Stimulated activated naive CD4-positive, alpha-beta T cell (primary cell): ENCODE measurements around the gene SLC22A13.
"Not testable (repeated sequence)": the region's sequence is repeated elsewhere in the genome, so short reads cannot be mapped to it uniquely, and the experiment has no call there.

Source experiments
- DNase-seq, 6 experiments: peaks; one replicate each; lab custom pipeline; 2025; lab: John Stamatoyannopoulos, UW

SLC22A13 gene

DNA sequence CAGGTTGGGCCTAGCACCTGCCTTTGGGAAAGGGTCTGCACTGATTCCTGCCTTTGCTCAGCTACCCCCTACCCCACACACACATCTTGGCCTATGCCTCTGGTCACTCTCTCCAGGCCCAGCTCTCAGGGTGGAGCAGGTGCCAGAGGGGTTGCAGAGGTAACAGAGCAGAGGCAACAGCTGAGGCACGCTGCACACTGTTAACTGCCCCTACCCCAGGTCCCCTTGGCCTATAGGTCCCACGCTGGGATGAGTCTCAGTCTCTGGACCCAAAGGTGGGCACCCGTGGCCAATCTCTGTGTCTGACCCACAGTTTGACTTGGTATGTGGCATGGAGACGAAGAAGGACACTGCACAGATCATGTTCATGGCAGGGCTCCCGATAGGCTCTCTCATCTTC, 41.3 kb downstream of the SLC22A13 start:
- DNase-seq, result no peak

DNA sequence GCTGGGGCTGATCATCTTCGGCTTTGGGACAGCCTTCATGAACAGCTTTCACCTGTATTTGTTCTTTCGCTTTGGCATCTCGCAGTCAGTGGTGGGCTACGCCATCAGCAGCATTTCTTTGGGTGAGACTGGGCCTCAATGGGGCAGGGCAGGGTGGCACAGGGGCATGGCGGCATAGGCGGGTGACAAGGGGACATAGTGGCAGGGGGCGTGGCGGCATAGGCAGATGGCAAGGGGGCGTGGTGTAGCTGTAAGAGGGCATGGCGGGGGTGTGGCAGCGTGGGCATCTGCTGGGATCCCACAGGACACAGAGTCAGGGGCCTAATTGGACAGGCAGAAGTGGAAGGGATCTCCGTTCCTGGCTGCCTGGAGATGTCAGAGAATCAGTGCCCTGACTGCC, 42.0 kb downstream of the SLC22A13 start:
- DNase-seq, result no peak

DNA sequence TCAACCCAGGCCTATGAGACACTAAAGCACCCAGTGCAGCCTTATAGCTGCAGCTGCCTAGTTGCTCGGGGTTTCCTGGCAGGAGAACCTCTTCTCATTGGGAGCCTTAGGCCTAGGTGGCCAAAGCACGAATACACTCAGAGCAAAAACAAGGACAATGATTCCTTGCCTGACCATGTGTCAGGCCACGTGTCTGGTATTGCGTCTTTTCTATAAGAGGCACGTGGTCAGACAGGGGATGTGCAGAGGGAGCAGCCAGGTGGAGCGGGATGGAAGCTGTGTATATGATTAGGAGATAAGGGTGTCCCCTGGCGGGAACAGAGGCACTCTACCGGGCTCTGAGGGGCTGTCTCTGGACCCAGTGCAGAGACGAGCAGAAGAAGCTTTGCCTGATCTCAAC, 42.8 kb downstream of the SLC22A13 start:
- no peak for DNase-seq

- no peak for DNase-seq
These were observed 45.9 kb downstream of the SLC22A13 start for GRCh38 chr3:38311476-38311875.

DNA sequence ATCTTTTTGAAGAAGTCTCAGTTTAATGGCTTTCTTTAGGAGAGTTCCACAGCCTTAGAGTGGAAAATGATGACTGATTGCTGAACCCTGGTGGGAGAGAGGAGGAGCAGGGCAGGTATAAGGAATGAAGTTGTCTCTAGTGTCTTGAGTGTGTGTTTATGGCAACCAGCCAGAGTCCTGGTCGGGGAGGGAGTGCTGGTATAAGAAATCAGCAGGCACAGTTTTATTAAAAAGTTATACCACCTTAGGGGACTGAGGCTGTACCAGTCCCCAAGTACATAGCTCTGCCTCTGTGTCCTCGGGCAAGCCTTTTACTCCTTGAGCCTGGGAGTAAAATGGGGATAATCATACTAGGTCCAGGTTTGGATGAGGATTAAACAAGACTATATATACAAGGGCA, 46.3 kb downstream of the SLC22A13 start:
- no peak for DNase-seq

DNA sequence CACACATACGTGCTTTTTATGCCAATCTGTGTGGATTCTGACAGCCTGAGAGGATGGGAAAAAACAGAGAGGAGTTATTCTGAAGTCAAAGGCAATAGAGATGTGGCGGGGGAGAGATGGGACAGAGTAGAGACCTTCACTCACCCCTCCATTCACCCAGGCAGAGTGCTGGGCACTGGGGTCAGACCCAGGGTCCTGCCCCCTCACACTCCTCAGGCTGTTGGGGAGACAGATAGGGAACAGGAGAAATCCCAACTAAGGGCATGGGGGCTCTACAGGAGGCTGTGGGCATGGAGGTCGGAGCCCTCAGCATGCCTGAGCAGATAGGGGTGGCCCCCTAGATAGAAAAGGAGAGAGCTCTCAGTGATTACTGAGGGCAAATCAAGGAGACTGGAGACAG, 46.7 kb downstream of the SLC22A13 start:
- no peak for DNase-seq

- DNase-seq, result no peak
These were observed 47.7 kb downstream of the SLC22A13 start for GRCh38 chr3:38313263-38313662.

DNA sequence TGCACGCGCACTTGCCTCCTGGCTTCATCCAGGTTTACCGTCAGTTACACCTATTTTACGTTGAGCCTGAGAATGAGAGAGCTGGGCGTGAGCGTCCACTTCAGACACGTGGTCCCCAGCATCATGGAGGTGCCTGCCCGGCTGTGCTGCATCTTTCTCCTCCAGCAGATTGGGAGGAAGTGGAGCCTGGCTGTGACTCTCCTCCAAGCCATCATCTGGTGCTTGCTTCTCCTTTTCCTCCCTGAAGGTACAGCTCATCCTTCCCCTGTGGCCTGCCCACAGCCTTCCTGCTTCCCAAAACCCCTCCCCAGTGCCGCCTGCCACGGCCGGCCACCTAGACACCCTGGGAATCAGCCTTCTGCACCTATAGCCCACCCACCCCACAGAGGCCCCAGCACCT, 48.1 kb downstream of the SLC22A13 start:
- DNase-seq, result no peak

GRCh38 chr3:38314112-38314763, 48.6 kb downstream of the SLC22A13 start:
- no peak for DNase-seq

GRCh38 chr3:38314764-38315487, 49.3 kb downstream of the SLC22A13 start:
- DNase-seq, result no peak

- no peak for DNase-seq
These were observed 50.0 kb downstream of the SLC22A13 start for GRCh38 chr3:38315488-38316230.

GRCh38 chr3:38316356-38317191, 51.0 kb downstream of the SLC22A13 start:
- DNase-seq, result no peak

DNA sequence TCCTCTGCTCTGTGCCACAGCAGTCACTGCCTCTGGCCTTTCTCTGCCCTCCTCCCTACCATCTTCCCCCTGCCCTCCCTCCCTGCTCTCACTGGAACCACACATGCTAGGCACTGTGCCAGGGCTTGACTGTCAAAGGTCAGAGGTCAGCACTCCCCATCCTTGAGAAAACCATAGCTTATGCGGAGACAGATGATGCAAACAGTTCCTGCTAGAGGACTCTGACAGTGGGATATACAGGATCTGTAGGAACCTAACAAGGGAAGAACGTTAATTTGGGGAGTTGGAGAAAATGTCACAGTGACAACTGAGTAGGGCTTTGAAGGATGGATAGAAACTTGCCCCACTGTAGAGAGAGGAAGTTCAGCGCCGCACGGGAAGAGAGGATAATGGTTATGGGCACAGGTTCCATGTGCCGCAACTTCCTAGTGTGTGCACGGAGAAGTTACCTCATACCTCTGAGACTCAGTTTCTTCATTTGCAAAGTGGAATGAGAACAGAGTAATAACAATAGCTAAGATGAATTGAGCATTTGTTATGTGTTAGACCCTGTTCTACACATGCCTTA, 51.7 kb downstream of the SLC22A13 start:
- no peak for DNase-seq

DNA sequence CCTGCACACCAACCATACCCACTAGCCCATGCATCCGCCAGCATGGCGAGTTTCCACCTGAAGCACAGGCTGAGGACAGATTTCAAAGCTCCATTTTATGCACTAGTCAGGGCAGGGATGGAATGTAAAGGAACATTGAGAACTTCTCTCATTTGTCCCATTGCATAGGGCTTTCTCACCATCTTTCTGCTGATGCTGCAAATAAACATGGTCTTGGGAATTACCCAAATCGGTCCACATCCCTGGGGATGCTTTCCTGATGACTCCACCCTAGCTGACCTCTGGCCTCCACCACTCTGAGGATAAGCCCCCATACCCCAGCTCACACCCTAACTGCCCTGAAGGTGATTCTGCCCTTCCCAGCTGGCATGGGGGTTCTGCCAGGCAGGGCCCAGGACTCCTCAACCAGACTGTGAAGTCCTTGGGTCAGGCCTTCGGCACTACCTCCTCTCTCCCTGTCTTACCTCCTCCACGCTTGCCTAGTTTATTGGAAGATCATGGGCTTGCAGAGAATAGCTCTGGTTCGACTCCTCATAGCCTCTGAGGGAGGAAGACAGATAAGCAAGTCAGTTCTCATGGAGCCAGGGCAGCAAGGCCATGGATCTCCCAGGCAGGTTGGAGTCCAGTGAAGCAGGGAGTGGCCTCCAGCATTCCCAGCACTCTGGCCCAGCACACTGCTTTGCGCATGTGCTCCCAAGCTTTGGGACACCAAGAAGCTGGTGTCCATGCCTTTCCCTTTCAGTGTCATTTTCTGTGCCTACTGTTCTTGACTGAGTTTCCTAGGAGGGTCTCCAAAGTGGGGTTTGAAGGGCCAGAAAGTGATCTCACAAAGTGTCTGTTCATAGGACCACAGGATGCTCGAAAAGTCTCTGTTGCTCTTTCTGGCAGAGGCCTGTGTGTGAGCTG, 53.4 kb downstream of the SLC22A13 start:
- no peak for DNase-seq

DNA sequence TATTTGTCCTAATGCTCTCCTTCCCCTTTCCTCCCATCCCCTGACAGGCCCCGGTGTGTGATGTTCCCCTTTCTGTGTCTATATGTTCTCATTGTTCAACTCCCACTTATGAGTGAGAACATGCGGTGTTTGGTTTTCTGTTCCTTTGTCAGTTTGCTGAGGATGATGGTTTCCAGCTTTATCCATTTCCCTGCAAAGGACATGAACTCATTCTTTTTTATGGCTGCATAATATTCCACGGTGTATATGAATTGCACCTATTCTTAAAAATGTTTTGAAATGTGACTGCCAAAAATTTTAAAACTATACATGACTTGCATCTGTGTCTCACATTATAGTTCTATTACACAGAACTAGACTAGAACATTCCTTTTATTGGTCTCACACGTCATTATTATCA, 55.0 kb downstream of the SLC22A13 start:
- DNase-seq, result not testable (repeated sequence)

DNA sequence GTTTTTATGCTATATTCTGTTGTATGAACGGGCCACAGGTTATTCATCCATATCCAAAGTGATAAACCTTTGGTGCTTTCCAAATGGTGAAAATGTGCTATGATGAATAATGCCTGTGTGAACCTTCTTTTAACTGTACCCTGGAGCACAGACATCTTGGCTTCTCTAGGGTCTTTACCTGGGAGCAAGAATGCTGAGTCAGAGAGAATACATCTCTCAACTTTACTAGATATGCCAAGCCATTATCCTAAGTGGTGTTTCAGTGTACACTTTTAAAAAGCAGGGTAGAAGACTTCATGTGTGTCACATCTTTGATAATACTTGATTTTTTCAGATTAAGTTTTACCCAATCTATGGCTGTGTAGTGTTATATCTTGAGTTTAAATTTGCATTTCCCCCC, 57.4 kb downstream of the SLC22A13 start:
- DNase-seq, result no peak

DNA sequence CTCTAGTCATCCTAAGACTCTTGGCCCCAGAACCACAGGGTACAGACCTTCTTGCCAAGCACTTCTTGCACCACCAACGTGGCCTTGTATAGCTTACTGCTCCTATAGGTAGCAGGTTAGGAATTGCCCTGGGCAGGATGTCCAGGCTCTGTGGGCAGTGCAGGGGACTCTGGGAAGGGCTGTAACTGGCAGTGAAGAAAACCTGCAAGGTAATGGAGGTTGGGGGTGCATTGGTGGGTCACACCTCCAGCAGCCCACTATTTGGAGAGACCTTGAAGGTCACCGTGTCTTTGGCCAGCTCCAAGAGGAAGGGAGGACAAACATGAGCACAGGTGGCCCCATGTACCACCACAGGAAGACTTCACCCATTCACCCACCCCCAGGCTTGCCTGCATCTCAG, 59.6 kb downstream of the SLC22A13 start:
- DNase-seq, result no peak

GRCh38 chr3:38327335-38328009, 61.9 kb downstream of the SLC22A13 start:
- no peak for DNase-seq
